GM20000 (cell line): ENCODE data around the gene AHNAK2.
A peak's percentile ranks its signal among the peaks of the same experiment; 100 is the strongest.

ENCODE experiments used
- DNase-seq: peaks from one replicate; pipeline ENCODE4 v3.0.0; 2012; ENCODE audit warnings: low spot score
- CTCF ChIP-seq: IDR thresholded peaks from 2 replicates; pipeline ENCODE4 v1.5.1; 2012; ENCODE audit warnings: mild to moderate bottlenecking, control low read depth; ENCODE audit errors: extremely low read depth, missing control alignments

The AHNAK2 gene

GRCh38 chr14:105022276-105022670 lies 44.1 kb upstream of the AHNAK2 start:
- TF ChIP-seq CTCF = no peak
- no peak for DNase-seq

- no peak for DNase-seq
- no peak for TF ChIP-seq CTCF
Observed at GRCh38 chr14:105021656-105022275, 43.6 kb upstream of the AHNAK2 start.

- no peak for TF ChIP-seq CTCF
- peak; percentile 100 for DNase-seq
Observed at GRCh38 chr14:105020815-105021655, 42.9 kb upstream of the AHNAK2 start, which contains the start of gene CDCA4. Gene CDCA4 (minus strand): TSS chr14:105021083. CDS start chr14:105011929, 9,154 bp downstream.

GRCh38 chr14:105019861-105020814 lies 42.0 kb upstream of the AHNAK2 start:
- DNase-seq = peak; percentile 66
- no peak for TF ChIP-seq CTCF

GRCh38 chr14:105018414-105018813 lies 40.2 kb upstream of the AHNAK2 start:
- no peak for DNase-seq
- TF ChIP-seq CTCF = no peak

GRCh38 chr14:105015905-105016304 lies 37.7 kb upstream of the AHNAK2 start:
- no peak for TF ChIP-seq CTCF

GRCh38 chr14:105015242-105015641 lies 37.1 kb upstream of the AHNAK2 start:
- no peak for DNase-seq
- TF ChIP-seq CTCF = no peak

More at GRCh38 chr14:105015905-105016304, 37.7 kb upstream of the AHNAK2 start:
- DNase-seq = no peak
